Uterus (tissue), 2 donors: Measurements from ENCODE around the gene PTPN13.

Experiments used
- CTCF ChIP-seq, 4 experiments: fragments of 200-600 bp in 2 of 4; fragments of 450-650 bp in 2 of 4; sonication (generic) in 2 of 4; IDR thresholded peaks; one replicate each; pipeline ENCODE4 v1.5.1; 2016 to 2019; ENCODE audit warnings: antibody characterized with exemption in 4 of 4, mild to moderate bottlenecking in 2 of 4, moderate library complexity in 1 of 4
- POLR2A ChIP-seq, 2 donors: fragments of 450-650 bp; IDR thresholded peaks; one replicate each; pipeline ENCODE4 v1.6.1; 2016; ENCODE audit warnings: antibody characterized with exemption in 2 of 2, mild to moderate bottlenecking in 1 of 2, moderate library complexity in 1 of 2

- TF ChIP-seq CTCF (IDR thresholded peaks at IDR 0.05) (no peak), POLR2A (IDR thresholded peaks at IDR 0.05) (no peak)
Observed at GRCh38 chr4:86815653-86816052, 221.5 kb downstream of the PTPN13 start.
